NCI-H345 treated with DMSO at 0.1 percent for 48 hours (cell line): ENCODE measurements around the gene CHMP2A.
"Not testable (repeated sequence)": the region's sequence is repeated elsewhere in the genome, so short reads cannot be mapped to it uniquely, and the experiment has no call there.

Source experiments
- DNase-seq: peaks from one replicate; lab custom pipeline; 2025; ENCODE audit not compliant: unreplicated experiment; lab: John Stamatoyannopoulos, UW

Gene CHMP2A

DNA sequence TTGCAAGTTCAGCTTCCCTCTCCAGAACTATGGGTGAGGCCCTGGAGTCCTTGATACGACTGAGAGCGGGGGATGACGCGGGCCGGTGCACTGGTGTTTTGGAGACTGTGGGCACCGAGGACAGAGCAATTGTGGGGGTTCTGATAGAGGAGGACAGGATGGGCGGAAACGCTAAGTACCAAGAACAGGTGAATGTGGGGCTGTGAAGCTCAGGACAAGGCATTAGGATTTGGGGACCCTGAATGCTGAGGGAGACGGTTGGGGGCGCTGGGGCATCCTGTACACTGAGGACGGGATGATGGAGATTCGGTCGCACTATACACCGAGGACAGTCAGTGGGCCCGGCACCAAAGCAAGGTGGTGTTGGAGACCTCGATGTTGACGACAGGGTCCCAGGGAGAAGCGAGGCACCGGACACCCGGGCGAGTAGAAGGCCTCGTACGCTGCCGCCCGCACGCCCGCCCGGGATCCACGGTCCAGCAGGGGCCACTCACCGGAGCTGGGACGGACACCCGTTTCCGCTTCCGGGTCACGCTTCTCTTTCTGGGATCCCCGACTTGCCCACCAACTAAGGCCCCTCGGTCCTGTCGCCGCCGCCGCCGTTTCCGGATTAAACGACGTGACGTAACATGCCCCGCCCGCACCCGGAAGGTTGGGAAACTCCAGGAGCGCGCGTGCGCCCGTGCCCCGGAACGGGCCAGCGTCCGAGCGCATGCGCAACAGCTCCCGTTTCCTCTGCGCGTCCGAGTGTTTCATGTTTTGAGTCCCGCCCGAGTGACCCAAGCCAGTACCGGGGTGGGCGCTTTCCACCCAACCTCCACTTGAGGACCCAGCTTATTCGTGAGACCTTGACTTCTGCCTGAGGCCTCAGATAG, at the start of gene CHMP2A:
Gene CHMP2A (minus strand): TSS at position 612 of the 875 bp plus-strand sequence. CDS start 893 bp downstream, outside the sequence.
- DNase-seq, result no peak

DNA sequence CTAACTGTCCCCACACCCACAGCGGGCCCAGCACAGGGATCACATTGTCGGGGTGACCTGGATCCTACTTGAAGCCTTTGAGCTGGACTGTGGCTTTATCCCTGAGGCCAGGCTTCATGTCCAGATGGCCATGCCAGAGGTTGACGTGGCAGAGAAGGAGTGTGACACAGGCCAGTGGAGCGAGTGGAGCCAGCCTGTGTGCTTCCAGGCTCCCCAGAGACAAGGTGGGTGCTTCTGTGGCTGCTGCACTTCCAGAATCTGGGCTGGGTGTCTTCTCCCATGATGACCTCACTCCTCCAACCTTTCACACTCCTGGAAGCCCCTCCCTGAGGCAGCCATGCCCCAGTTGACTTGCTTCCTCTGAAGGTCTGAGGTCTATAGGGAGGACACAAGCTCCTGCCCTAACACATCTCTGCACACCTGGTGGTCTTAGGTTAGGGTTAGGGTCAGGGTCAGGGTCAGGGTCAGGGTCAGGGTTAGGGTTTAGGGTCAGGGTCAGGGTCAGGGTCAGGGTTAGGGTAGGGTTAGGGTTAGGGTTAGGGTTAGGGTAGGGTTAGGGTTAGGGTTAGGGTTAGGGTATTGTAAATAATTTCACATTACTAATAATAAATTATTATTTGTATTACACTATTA, 31.3 kb upstream of the CHMP2A start:
- no peak for DNase-seq

DNA sequence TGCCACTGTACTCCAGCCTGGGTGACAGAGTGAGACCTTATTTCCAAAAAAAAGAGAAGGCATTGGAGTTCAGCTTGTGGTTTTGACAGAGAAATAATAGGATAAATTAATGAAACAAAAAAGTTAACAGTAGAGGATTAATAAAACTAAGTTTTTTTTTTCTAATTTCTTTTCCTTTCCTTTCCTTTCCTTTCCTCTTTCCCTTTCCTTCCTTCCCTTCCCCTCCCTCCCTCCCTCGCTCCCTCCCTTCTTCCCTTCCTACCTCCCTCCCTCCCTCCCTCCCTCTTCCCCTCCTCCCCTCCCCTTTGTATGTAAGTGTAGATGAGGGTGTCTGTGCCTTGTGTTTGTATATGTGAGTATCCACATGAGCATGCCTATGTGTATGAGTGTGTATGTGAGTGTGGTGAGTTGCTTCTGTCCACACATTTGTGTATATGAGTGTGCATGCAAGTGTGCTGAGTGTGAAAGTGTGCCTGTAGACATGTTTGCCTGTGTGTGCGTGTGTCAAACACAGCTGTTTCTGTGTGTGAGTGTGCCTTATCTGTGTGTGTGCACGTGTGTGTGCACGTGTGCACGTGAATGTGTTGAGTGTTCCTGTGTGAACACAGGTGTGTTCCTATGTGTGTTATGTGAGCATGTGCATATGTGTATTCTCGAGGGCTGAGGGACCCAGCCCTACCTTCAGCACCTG, 30.7 kb upstream of the CHMP2A start:
- DNase-seq, result no peak

DNA sequence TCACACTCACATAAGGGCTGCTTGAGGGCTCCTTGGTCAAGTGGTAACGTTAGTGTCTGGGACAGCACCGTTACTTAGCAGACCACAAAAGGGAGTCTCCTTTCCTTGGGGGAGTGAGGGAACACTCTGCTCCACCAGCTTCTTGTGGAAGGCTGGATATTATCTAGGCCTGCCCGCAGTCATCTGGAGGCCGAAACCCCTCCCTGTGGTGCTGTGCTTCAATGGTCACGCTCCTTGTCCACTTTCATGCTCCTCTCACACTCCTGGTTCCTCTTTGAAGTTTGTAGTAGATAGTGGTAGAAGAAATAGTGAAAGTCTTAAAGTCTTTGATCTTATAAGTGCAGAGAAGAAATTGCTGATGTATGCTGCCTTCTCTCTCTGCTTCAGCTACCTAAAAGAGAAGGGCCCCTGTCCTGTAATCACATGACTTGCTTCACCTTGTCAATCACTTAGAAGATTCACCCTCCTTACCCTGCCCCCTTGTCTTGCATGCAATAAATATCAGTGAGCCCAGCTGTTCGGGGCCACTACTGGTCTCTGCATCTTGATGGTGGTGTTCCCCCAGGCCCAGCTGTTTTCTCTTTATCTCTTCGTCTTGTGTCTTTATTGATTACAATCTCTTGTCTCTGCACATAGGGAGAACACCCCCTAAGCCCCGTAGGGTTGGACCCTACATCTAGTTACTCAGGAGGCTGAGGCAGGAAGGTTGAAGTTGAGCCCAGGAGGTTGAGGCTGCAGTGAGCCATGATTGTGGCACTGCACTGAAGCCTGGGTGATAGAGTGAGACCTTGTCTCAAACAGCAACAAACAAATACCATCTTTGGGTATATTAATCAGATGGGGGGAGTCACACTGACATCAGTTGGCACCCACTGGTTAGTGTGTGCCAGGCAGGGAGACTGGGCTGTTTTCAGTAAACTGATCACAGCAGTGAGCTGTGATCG, 29.9 kb upstream of the CHMP2A start:
- no peak for DNase-seq

DNA sequence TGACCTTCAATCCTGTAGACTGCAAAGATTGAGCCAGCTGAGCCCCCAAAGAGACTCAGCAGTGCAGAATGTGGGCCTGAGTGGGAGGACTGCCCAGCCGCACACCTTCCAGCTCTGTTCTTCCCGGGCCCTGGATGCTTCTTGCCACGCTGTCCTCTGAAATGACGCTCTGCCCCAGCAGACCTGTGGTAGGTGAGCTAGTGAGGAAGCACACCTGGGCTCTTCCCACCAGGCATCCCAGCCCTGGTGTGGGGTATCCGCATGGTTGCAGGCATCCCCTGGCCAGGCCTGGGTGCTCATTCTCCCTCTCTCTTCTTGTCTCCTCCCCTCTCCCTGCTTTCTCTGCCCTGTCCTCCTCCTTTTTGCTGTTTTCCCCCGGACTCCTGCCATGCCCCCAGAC, 28.1 kb upstream of the CHMP2A start:
- DNase-seq, result no peak

DNA sequence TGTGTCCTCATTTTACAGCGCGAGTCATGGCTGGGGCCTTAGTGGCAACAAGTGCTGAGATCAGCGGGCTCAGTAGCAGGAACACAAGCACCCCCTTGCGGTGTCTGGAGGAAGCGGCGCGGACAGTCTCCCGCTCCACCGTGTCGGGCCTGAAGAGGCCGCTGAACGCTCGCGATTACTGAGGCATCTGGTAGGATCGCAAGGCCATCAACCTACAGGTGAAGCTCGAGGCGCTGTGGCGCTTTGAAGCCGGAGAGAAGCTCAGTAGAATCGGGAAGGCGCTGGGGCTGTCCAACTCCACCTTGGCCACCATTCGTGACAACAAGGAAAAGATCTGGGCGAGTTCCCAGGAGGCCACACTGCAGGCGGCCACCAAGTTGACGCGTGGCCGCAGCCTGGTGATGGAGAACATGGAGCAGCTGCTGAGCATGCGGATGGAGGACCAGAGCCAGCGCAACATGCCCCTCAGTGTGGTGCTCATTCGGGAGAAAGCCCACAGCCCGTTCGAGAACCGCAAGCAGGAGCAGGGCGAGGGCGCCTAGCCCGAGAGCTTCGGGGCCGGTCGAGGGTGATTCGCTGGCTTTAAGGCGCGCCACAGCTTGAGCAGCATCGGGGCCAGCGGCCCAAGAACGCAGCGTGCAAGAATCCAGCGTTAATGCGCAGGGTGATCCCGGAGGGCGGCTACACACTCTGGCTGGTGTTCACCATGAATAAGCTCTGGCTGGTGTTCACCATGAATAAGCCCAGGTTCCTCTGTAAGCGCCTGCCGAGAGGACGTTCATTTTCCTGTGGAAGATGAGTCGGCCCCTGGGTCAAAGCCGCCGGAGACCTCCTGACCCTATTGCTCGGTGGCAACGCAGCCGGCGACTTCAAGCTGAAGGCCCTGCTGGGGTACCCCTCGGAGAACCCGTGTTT, 26.6 kb upstream of the CHMP2A start:
- DNase-seq, result no peak

DNA sequence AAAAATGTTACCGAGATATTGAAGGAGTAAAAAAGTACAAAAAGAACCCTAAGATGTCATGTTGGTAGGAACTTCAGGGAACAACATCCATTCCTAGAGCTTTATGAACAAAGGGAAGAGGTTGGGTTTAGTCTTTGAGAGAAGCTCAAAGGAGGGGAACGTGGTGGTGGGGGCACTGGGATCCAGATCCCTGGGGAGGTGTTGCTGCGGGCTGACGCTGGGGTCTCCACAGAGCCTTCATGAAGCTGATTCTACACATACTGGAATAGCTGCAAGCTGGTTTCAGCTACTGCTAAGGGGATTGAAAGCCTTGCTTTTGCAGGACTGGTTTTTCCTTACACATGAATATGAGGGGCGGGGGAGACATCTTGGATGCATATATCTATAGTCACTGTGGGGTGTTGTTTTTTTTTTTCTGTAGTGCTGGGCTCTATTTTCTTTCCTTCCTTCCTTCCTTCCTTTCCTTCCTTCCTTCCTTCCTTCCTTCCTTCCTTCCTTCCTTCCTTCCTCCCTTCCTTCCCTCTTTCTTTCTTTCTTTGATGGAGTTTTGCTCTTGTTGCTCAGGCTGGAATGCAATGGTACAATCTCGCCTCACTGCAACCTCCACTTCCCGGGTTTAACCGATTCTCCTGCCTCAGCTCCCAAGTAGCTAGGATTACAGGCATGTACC, 24.7 kb upstream of the CHMP2A start:
- DNase-seq, result no peak

DNA sequence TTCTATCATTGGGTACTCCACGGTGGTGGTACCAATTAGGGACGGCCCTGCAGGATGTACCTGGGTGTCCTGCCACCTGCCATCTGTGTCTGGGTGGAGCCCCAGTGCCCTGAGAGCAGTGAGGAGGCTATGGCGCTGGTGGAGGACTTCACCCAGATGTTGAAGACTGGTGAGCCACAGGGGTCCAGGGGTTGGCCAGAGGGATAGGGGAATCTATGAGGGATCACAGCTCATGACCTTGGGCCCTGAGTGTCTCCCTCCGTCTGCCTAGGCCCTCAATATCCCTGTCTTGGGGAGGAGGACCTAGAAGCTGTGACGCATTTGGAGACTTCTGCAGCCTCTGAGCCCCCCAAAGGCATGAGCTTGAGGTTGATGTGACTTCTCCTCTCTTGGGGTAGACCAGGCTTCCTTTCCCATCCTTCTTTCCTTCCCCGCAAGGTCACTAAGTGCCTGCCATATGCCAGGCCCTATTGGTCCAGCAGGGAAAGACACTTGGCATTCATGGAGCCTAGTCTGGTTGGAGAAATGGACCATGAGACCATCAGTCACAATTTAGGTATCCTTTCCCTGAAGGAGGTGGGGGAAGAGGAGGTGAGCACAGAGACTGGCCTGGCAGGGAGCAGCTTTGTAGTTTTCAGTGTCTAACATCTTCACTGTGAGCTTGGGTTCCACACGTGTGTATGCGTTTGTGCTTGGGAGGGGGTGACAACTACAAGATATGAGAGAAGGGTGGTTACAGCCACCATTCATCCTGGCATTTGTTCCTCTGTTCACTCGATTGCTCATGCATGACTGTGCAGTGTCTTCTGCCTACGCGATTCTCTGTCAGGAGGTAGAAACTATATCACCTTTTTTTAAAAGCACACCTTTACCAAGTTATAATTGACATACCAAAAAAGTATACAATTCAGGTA, 23.4 kb upstream of the CHMP2A start:
- DNase-seq, result no peak

DNA sequence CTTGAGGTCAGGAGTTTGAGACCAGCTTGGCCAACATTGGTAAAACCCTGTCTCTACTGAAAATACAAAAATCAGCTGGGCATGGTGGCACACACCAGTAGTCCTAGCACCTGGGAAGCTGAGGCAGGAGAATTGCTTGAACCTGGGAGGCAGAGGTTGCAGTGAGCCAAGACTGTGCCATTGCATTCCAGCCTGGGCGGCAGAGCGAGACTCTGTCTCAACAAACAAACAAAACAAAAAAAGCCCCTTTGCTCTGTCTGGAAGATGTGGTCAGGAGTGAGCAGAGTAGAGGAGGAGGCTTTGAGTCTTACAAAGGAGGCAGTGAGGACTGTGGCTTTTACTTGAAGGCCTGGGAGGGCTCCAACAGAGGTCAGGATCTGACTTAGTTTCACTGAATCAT, 22.7 kb upstream of the CHMP2A start:
- DNase-seq, result not testable (repeated sequence)

DNA sequence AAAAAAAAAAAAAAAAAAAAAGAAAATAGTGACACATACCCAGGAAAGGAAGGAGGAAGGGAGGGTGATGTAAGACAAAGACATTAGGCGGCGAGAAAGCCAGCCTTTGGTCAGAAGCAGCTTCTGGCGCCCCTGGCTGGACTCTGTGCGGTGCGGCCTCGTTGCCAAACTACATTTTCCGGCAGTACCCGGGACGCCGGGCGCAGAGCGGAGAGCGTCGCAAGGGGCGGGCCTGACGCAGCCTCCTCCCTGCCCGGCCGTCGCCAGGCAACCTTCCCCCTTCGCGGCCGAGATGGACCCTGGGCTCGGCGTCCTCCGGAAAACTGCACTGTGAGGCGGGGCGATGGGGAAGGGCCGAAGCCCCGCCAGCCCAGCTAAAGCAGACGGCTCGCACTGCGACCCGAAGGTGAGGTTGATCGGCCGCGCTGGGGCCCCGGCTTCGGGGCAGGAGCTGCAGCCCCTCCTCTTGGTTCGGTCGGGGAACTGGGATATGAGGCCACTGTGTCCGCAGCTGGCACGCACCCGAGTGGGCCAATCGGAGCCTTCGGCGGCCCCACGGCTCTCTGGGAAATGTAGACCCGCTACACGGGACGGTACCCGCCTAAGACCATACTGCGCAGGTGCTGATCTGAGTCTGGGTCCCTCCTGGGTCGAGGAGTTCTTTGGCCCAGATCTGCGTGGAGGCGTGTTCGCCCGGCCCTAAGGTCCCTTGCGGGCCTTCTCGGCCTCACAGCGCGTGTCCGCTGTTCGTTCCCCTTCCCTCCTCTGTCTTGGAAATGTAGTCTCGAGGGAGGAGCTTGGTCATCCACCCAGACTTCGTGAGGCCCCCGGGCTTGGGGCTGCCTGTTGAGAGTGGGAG, 20.5 kb upstream of the CHMP2A start:
- DNase-seq, result no peak

DNA sequence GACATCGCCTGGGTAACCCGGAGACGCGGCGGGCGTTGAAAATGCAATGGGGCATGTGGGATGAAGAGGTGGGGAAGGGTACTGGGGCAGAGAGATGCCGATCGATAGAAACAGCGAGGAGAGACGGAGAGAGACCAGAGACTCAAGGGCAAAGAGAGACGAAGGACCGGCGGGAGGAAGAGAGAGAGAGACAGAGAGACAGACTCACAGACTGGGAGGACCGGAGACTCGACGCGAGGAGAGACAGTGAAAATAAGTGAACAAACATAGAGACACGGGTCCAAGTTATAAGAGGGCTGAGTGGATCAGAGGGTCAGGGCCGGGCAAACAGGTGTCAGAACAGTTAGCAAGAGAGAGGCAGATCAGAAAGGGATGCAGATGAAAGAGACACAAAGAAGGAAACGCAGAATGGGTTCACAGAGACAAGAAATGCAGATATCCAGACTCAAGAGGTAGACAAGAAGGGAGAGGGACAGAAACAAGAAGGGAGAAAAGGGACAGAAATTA, 18.8 kb upstream of the CHMP2A start:
- DNase-seq, result no peak

DNA sequence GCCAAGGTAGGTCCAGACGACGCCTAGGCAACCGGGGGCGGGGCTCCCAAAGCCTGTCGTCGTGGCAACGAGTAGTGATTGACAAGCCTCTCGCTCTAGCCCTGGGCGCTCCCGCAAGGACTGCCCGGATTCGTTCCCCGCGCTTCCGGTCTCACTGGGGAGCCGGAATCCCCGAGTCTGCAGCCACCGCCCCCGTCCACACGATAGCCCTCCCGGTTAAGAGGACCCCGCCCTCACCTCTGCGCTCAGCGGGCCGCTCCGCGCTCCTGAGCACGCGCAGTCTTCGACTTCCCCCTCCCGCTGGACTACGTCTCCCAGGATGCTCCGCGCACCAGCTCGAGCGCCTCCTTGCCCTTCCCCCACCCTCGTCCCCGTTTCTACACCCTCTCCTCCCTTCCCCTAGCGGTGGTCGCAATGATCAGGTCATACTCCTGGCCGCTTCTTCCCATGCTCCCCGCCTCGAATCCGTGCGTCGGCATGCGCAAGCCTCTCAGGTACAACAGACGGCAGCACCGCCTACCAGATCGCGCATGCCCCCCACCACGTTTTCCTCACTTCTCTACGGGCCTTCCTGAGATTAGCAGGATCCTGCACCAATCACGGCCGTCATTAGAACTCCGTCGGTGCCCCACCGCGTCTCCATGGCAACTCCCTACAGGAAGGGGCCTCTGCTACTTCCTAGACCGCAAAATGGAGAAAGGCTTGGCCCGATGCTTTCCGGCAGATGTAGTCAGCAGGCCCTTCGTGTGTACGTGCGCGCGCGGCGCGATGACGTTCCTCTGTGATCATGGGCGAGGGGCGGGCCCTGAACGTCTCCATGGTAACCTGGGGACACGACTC, 18.1 kb upstream of the CHMP2A start, which contains the start of gene MZF1:
Gene MZF1 (minus strand): TSS at position 518 of the 840 bp plus-strand sequence. CDS start 1,946 bp downstream, outside the sequence.
- no peak for DNase-seq

DNA sequence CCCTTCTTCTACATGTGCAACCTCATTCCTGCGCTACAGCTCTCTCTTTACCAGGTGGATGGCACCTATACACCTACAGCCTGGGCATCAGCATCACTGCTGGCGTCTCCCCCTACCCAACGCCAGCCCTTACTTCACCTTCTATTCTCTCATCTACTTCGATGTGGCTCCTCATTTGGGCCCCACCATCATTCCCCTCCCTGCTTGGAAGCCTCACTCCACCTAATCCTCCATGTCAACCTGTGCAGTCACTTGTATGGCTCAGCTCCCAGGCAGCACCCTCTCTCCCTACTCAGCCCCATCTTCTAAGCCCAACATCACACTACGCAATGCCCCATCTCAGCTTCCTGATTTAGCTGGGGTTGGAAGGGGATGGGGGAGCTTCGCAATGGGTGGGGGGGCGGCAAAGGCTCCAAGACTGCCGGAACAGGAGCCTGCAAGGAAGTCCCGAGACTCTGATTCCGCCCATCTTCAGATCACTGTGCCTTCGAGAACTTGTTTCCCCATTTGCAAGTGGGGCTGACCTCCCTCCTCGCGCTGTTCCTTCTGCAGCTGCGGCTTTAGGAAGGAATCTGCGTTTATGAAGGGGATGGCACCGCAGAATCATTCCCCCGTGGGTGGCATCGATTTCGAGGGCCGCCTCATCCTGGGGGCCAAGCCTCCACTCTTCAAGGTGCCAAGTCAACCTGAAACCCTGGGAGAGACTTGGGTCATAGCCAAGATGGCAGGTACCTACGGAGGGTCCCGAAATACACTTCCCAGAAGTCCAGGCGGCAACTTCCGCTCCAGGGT, 17.3 kb upstream of the CHMP2A start:
- DNase-seq, result no peak

DNA sequence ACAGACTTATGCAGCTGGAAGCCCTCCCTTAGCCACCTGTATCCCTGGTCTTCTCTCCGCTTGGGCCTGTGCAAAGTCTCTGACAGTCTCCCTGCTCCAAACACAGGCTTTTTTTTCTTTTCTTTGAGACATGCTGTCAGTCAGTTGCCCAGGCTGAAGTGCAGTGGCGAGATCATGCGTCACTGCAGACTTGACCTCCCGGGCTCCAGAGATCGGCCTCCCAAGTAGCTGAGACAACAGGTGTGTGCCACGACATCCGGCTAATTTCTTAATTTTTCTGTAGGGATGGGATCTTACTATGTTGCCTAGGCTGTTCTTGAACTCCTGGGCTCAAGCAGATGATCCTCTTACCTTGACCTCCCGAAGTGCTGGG, 16.7 kb upstream of the CHMP2A start:
- DNase-seq, result no peak
